Naive thymus-derived CD8-positive, alpha-beta T cell (primary cell): ENCODE results near the gene KDM4E. TPM values are rescaled to one million over a fixed set of nuclear protein-coding genes. Genes with fewer than 3 reads are reported as not detected.
A peak's percentile ranks its signal among the peaks of the same experiment; 100 is the strongest.
"Not testable (repeated sequence)": the region's sequence is repeated elsewhere in the genome, so short reads cannot be mapped to it uniquely, and the experiment has no call there.

Experiments
- ATAC-seq, 2 donors: fragments of 150-1000 bp; cut with Tn5 transposase in 1 of 2; sonication (Bioruptor Pico), chemical (Tn5 transposase) in 1 of 2; 1 replicate in 1 of 2; 2 replicates in 1 of 2; pipeline ENCODE4 v1.10.0; 2021; ENCODE audit warnings: mild to moderate bottlenecking in 2 of 2, moderate library complexity in 2 of 2
- POLR2A ChIA-PET: fragments of 350-600 bp; sonication (Branson Sonifier 250); formaldehyde crosslinking; loops from one replicate; lab custom pipeline; 2021; ENCODE audit warnings: antibody characterized with exemption; lab: Charles Lee
- DNase-seq, 10 donors: peaks; one replicate each; pipeline versions ENCODE4 v3.0.0 to v3.0.0-alpha.2; 2020 to 2022
- H3K27ac Mint-ChIP-seq, 10 donors: one replicate each; pipeline ENCODE4 v1.8.0; 2020 to 2022; ENCODE audit warnings: mild to moderate bottlenecking in 10 of 10, mixed read lengths in 10 of 10, moderate library complexity in 4 of 10, inconsistent platforms in 1 of 10
- H3K27me3 Mint-ChIP-seq, 5 donors: one replicate each; pipeline ENCODE4 v1.8.0; 2021 to 2022; ENCODE audit warnings: mixed read lengths in 5 of 5
- H3K36me3 Mint-ChIP-seq, 3 donors: one replicate each; pipeline ENCODE4 v1.8.0; 2020 to 2022; ENCODE audit warnings: mixed read lengths in 3 of 3, mild to moderate bottlenecking in 2 of 3, inconsistent platforms in 1 of 3
- H3K4me1 Mint-ChIP-seq, 4 donors: one replicate each; pipeline ENCODE4 v1.8.0; 2021 to 2022; ENCODE audit warnings: mixed read lengths in 4 of 4
- H3K4me3 Mint-ChIP-seq, 10 donors: one replicate each; pipeline ENCODE4 v1.8.0; 2020 to 2022; ENCODE audit warnings: mild to moderate bottlenecking in 10 of 10, mixed read lengths in 10 of 10, moderate library complexity in 6 of 10, inconsistent platforms in 1 of 10
- H3K9me3 Mint-ChIP-seq, 9 donors: one replicate each; pipeline ENCODE4 v1.8.0; 2020 to 2022; ENCODE audit warnings: mixed read lengths in 9 of 9, mild to moderate bottlenecking in 3 of 9, inconsistent platforms in 1 of 9, moderate library complexity in 1 of 9
- polyA plus RNA-seq, 3 donors: library from polyadenylated mRNA; unstranded; fragments of 300-500 nt; fragmentation: Illumina TruSeq; gene quantifications; one replicate each; pipeline ENCODE4 v1.2.3, GENCODE V29; 2021
- total RNA-seq, 8 experiments: library from RNA in 2 of 8; stranded (reverse) in 2 of 8; gene quantifications; one replicate each; pipeline ENCODE4 v1.2.3 and lab custom pipeline; 2021 to 2026

KDM4E gene
- not detected for total RNA-seq
- not detected for polyA plus RNA-seq
- 0 reads per million in 6 experiments for total RNA-seq (lab: John Stamatoyannopoulos, UW)

DNA sequence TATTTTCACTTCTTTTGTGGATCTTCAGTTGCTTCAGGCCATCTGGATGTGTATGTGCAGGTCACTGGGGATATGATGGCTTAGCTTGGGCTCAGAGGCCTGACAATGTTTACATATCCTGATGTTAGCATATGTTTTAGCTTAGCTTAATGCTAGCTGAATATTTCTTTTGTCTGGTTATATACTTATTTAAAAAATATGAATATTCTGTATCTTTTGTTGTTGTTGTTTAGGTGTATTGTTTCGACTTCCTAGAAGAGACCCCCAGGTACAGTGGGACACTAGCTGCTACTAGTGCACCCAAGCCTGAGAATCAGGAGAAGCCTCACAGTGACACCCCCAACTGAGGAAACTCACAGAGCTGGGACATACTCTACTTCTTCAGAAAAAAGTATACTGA, at the start of gene KDM4E:
TSS of gene KDM4E (plus strand) at position 301 of the 400 bp plus-strand sequence. CDS start 300 bp downstream, outside the sequence.
- DNase-seq (no peak), ATAC-seq (no peak)
- no peaks in the 10 kb centered on the region for H3K9me3 Mint-ChIP-seq
- POLR2A ChIA-PET = no interaction called here
- H3K4me1 Mint-ChIP-seq = no peaks in the 10 kb centered on the region
- no peaks in the 10 kb centered on the region for H3K36me3 Mint-ChIP-seq
- no peak within 1 kb of the TSS for H3K27ac Mint-ChIP-seq
- peaks cover 0 to 3% (median 0%) of the 10 kb centered on the region in 5 donors for H3K27me3 Mint-ChIP-seq
- H3K4me3 Mint-ChIP-seq = no peak within 1 kb of the TSS

GRCh38 chr11:94975599-94975998, 49.5 kb upstream of the KDM4E start:
- POLR2A ChIA-PET = interaction anchor here (1.0 kb wide), 1 partner anchor 51 kb away, joined by 4 read pairs; no protein-coding TSS in a partner anchor
- DNase-seq (no peak), ATAC-seq (no peak)
- H3K27me3 Mint-ChIP-seq = peaks cover 0 to 1% (median 0%) of the 10 kb centered on the region in 5 donors
- H3K9me3 Mint-ChIP-seq = peaks cover 0 to 4% (median 0%) of the 10 kb centered on the region in 9 donors
- H3K4me3 Mint-ChIP-seq = peak overlapping the region in 1 of 10 donors; percentile 94
- H3K36me3 Mint-ChIP-seq = peaks cover 3 to 17% (median 14%) of the 10 kb centered on the region in 3 donors
- H3K27ac Mint-ChIP-seq = no peak overlapping the region
- H3K4me1 Mint-ChIP-seq = peaks cover 5 to 31% (median 18%) of the 10 kb centered on the region in 4 donors

DNA sequence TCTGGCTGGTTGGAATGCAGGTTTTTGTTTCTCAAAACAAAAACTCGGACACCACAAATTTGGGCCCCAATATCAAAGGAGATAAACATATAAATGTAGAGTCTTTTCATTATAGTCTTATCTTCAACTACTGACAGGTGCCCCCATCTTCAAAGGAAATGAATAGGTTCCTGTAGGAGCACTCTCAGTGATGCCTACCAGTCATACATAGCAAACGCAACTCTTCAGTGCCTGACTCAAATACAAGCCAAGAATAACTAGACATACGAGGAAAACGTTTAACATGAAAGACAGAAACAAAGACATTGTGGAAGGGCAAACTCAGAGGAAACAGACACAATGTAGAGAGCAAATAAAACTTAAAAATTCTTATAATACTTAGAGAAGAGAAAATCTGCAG, 37.7 kb upstream of the KDM4E start:
- ATAC-seq (no peak), DNase-seq (no peak)
- peaks cover 14 to 47% (median 28%) of the 10 kb centered on the region in 5 donors for H3K27me3 Mint-ChIP-seq
- H3K4me3 Mint-ChIP-seq = no peak overlapping the region
- H3K27ac Mint-ChIP-seq = no peak overlapping the region
- no peaks in the 10 kb centered on the region for H3K4me1 Mint-ChIP-seq
- POLR2A ChIA-PET = no interaction called here
- H3K36me3 Mint-ChIP-seq = peaks cover 0 to 2% (median 0%) of the 10 kb centered on the region in 3 donors
- peaks cover 0 to 2% (median 0%) of the 10 kb centered on the region in 9 donors for H3K9me3 Mint-ChIP-seq

GRCh38 chr11:94988748-94989147, 36.3 kb upstream of the KDM4E start:
- H3K36me3 Mint-ChIP-seq = peaks cover 0 to 2% (median 0%) of the 10 kb centered on the region in 3 donors
- peaks cover 14 to 47% (median 27%) of the 10 kb centered on the region in 5 donors for H3K27me3 Mint-ChIP-seq
- peaks cover 0 to 2% (median 0%) of the 10 kb centered on the region in 9 donors for H3K9me3 Mint-ChIP-seq
- no peaks in the 10 kb centered on the region for H3K4me1 Mint-ChIP-seq
- DNase-seq = no peak
- H3K4me3 Mint-ChIP-seq = no peak overlapping the region
- no peak for ATAC-seq
- POLR2A ChIA-PET = no interaction called here
- no peak overlapping the region for H3K27ac Mint-ChIP-seq

DNA sequence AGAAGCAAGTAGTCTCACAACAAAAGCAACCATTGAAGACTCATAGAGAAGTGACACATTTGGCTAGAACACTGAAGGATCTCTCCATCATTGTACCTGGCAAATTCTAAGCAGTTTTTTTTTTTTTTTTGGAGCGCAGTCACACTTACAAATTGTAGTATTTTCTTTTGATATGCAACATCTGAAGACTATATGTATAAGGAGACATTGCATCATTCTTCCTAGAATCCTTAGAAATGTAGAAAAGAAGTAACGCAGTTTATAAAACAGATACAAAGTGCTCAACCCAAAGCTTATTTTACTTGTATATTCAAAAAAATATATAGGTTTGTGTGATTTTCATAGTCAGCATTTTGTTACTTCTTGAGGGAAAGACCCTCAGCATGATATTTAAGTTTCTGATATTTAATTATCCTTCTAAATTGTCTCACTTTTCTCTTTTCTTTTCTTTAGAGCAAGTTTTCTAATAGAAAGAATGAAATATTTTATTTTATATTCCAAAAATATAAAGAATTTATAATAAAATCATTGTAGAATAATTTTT, 31.6 kb upstream of the KDM4E start:
- Mint-ChIP-seq H3K27ac (no peak overlapping the region), H3K4me1 (no peaks in the 10 kb centered on the region), H3K9me3 (no peaks in the 10 kb centered on the region), H3K4me3 (no peak overlapping the region), H3K27me3 (peaks cover 8 to 26% (median 16%) of the 10 kb centered on the region in 5 donors), H3K36me3 (no peaks in the 10 kb centered on the region)
- ATAC-seq (no peak), DNase-seq (no peak)
- POLR2A ChIA-PET = no interaction called here

GRCh38 chr11:94997437-94997836, 27.6 kb upstream of the KDM4E start:
- Mint-ChIP-seq H3K27me3 (peaks cover 0 to 2% (median 0%) of the 10 kb centered on the region in 5 donors), H3K27ac (no peak overlapping the region), H3K9me3 (no peaks in the 10 kb centered on the region), H3K4me3 (no peak overlapping the region), H3K36me3 (peaks cover 0 to 2% (median 0%) of the 10 kb centered on the region in 3 donors), H3K4me1 (no peaks in the 10 kb centered on the region)
- DNase-seq (no peak), ATAC-seq (no peak)
- POLR2A ChIA-PET = no interaction called here

DNA sequence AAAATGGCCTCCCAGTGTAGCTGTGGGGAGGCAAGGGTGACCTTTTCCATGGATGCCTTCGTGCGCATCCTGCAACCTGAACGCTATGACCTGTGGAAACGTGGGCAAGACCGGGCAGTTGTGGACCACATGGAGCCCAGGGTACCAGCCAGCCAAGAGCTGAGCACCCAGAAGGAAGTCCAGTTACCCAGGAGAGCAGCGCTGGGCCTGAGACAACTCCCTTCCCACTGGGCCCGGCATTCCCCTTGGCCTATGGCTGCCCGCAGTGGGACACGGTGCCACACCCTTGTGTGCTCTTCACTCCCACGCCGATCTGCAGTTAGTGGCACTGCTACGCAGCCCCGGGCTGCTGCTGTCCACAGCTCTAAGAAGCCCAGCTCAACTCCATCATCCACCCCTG, 26.8 kb upstream of the KDM4E start:
- no peak for DNase-seq
- Mint-ChIP-seq H3K9me3 (no peaks in the 10 kb centered on the region), H3K4me1 (no peaks in the 10 kb centered on the region), H3K4me3 (no peak overlapping the region), H3K27me3 (peaks cover 0 to 2% (median 0%) of the 10 kb centered on the region in 5 donors), H3K27ac (no peak overlapping the region), H3K36me3 (peaks cover 0 to 2% (median 0%) of the 10 kb centered on the region in 3 donors)
- POLR2A ChIA-PET = no interaction called here
- ATAC-seq = no peak

GRCh38 chr11:95003716-95004115, 21.3 kb upstream of the KDM4E start:
- Mint-ChIP-seq H3K9me3 (peaks cover 0 to 6% (median 0%) of the 10 kb centered on the region in 9 donors), H3K4me1 (no peaks in the 10 kb centered on the region), H3K27ac (no peak overlapping the region), H3K27me3 (peaks cover 0 to 14% (median 7%) of the 10 kb centered on the region in 5 donors), H3K36me3 (peaks cover 0 to 9% (median 0%) of the 10 kb centered on the region in 3 donors), H3K4me3 (no peak overlapping the region)
- ATAC-seq = no peak
- DNase-seq = no peak
- POLR2A ChIA-PET = no interaction called here

GRCh38 chr11:95005642-95006041, 19.4 kb upstream of the KDM4E start:
- DNase-seq (no peak), ATAC-seq (no peak)
- Mint-ChIP-seq H3K27me3 (peaks cover 2 to 26% (median 7%) of the 10 kb centered on the region in 5 donors), H3K4me3 (no peak overlapping the region), H3K27ac (no peak overlapping the region), H3K9me3 (peaks cover 0 to 10% (median 0%) of the 10 kb centered on the region in 9 donors), H3K36me3 (peaks cover 0 to 7% (median 0%) of the 10 kb centered on the region in 3 donors), H3K4me1 (no peaks in the 10 kb centered on the region)
- POLR2A ChIA-PET = no interaction called here

DNA sequence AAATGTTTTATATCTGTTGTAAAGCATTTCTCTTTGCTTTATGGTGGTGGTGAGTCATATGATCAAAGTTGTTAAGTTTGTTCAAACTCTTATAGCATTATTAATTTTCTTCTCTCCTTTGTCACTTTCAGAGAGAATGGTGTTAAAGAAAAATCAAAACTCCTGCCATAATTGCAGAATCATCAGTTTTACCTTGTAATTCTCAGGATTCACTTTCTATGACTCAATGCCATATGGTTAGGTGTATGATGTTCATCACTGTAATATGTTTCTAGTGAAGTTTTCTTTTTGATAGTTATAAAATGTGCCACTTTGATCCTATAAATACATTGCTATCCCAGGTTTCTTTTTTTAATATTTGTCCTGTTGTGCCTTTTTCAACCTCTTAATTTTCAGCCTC, 13.7 kb upstream of the KDM4E start:
- Mint-ChIP-seq H3K4me3 (no peak overlapping the region), H3K27me3 (peaks cover 13 to 38% (median 17%) of the 10 kb centered on the region in 5 donors), H3K27ac (no peak overlapping the region), H3K4me1 (no peaks in the 10 kb centered on the region), H3K36me3 (peaks cover 0 to 7% (median 0%) of the 10 kb centered on the region in 3 donors), H3K9me3 (peaks cover 0 to 10% (median 0%) of the 10 kb centered on the region in 9 donors)
- DNase-seq (no peak), ATAC-seq (no peak)
- POLR2A ChIA-PET = no interaction called here

DNA sequence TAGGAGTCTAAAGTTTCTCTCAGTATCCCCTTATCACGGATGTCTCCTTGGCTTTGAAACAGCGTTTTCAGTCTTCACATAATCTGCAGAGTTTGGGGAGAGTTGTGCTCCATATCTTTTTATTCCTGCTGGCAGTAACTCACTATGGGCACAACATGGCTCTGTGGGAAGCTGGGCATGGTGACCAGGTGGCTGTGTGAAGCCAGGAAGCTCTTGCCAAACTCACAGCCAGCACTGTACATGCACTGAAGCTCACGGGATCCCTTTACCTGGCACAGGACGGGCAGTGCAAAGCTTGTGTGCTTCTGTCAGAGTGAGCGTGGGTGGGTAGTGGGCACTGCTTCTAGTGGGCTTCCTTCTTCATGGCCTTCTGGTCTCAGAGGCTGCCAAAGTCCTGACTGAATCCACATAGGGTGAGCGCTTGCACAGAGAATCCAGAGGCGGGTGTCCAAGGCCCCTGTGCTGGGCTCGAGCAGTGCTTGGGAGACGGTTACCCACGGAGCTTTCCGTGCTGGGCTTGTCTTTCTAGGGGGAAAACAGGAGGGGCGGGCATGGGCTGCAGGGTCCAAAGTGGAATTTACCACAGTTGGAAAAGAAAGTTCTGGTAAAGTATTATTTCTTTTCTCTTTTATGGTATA, 10.8 kb upstream of the KDM4E start:
- no peak for ATAC-seq
- no peaks in the 10 kb centered on the region for H3K36me3 Mint-ChIP-seq
- no peak overlapping the region for H3K27ac Mint-ChIP-seq
- H3K9me3 Mint-ChIP-seq = no peaks in the 10 kb centered on the region
- H3K4me1 Mint-ChIP-seq = no peaks in the 10 kb centered on the region
- no peak overlapping the region for H3K4me3 Mint-ChIP-seq
- DNase-seq = no peak
- H3K27me3 Mint-ChIP-seq = peaks cover 12 to 29% (median 14%) of the 10 kb centered on the region in 5 donors
- POLR2A ChIA-PET = no interaction called here

DNA sequence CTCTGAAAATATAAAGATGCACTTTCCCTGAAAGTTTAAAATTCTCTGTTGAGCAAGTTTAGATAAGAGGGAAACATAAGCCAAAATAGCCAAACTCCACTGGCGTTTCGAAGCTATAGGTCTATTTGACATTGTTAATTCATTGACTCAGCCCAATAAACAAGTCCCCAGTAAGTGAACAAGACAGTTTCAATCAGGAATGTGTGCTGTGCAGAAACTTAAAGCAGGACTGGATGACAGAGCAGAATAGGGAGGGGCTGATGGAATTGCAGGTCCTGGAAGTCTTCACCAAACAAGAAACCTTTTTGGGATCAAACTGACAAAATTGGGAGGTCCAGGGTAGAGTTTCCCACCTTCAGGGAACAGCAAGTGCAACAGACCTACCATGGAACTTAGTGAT, 8.9 kb upstream of the KDM4E start:
- POLR2A ChIA-PET = no interaction called here
- ATAC-seq (no peak), DNase-seq (no peak)
- Mint-ChIP-seq H3K36me3 (no peaks in the 10 kb centered on the region), H3K27me3 (peaks cover 5 to 21% (median 12%) of the 10 kb centered on the region in 5 donors), H3K4me1 (no peaks in the 10 kb centered on the region), H3K9me3 (no peaks in the 10 kb centered on the region), H3K27ac (no peak overlapping the region), H3K4me3 (no peak overlapping the region)

DNA sequence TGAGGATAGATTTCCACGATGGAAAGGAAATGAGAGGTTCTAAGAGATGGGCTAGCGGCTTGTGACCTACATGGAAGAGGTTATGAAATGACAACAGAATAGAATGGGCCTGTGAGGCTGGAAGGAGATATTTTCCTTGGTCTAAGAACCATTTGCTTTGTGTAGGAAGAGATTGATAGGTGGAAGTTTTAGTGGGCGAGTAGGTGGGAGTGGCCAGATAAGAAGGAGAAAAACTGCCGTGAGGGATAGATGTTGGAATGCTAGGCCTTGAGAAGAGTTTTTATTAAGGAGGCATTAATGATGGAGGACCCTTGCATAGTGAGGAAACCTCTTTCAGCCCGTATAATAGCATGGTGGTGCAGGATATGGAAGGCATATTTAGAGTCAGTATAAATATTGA, 3.6 kb upstream of the KDM4E start:
- POLR2A ChIA-PET, H3K27ac Mint-ChIP-seq, H3K4me1 Mint-ChIP-seq, H3K27me3 Mint-ChIP-seq, ATAC-seq, H3K4me3 Mint-ChIP-seq, H3K36me3 Mint-ChIP-seq, H3K9me3 Mint-ChIP-seq, DNase-seq: not testable (repeated sequence)
